ENCODE measurements around the gene TMEM161A. TPM values are rescaled to one million over a fixed set of nuclear protein-coding genes. Genes with fewer than 3 reads are reported as not detected.

TMEM161A gene
- total and polyA plus RNA-seq, 8 donors = 10.5 to 35.6 (median 12.2) TPM

GRCh38 chr19:19078801-19079200, 59.5 kb downstream of the TMEM161A start:
- ATAC-seq (no peak), DNase-seq (no peak), FAIRE-seq (no peak)
- Histone ChIP-seq H3K36me3 (no peaks in the 10 kb centered on the region), H3K4me3 (no peak overlapping the region), H3K9me3 (no peaks in the 10 kb centered on the region), H3K4me1 (no peaks in the 10 kb centered on the region), H3K27me3 (no peaks in the 10 kb centered on the region), H3K27ac (no peak overlapping the region)
- intact Hi-C loops (cut with DNase I) = no loop called here
- 96 to 97% methylated on average over 6 of the region's 6 CpGs for WGBS, 2 donors
- no peak for TF ChIP-seq CTCF (IDR thresholded peaks at IDR 0.05)

- intact Hi-C loops (cut with DNase I) = no loop called here
- ATAC-seq (no peak), DNase-seq (no peak), FAIRE-seq (no peak)
- Histone ChIP-seq H3K4me3 (no peak overlapping the region), H3K27me3 (no peaks in the 10 kb centered on the region), H3K4me1 (no peaks in the 10 kb centered on the region), H3K27ac (no peak overlapping the region), H3K9me3 (no peaks in the 10 kb centered on the region), H3K36me3 (no peaks in the 10 kb centered on the region)
- 95 to 96% methylated on average over 7 of the region's 7 CpGs for WGBS, 2 donors
- TF ChIP-seq CTCF (IDR thresholded peaks at IDR 0.05) = no peak
Observed at GRCh38 chr19:19077103-19077502, 61.2 kb downstream of the TMEM161A start.

- Histone ChIP-seq H3K27ac (no peak overlapping the region), H3K36me3 (no peaks in the 10 kb centered on the region), H3K4me3 (no peak overlapping the region), H3K9me3 (no peaks in the 10 kb centered on the region), H3K27me3 (no peaks in the 10 kb centered on the region), H3K4me1 (no peaks in the 10 kb centered on the region)
- DNase-seq (no peak), FAIRE-seq (no peak), ATAC-seq (no peak)
- intact Hi-C loops (cut with DNase I) = no loop called here
- WGBS, 2 donors = 94 to 100% methylated on average over 1 of the region's 1 CpG
- no peak for TF ChIP-seq CTCF (IDR thresholded peaks at IDR 0.05)
Observed at GRCh38 chr19:19076476-19076875, 61.8 kb downstream of the TMEM161A start.

GRCh38 chr19:19075126-19075525, 63.2 kb downstream of the TMEM161A start:
- Histone ChIP-seq H3K9me3 (no peaks in the 10 kb centered on the region), H3K27ac (no peak overlapping the region), H3K27me3 (no peaks in the 10 kb centered on the region), H3K36me3 (no peaks in the 10 kb centered on the region), H3K4me3 (no peak overlapping the region), H3K4me1 (no peaks in the 10 kb centered on the region)
- TF ChIP-seq CTCF (IDR thresholded peaks at IDR 0.05) = no peak
- intact Hi-C loops (cut with DNase I) = no loop called here
- ATAC-seq (no peak), DNase-seq (no peak), FAIRE-seq (no peak)
- 92 to 93% methylated on average over 8 of the region's 8 CpGs for WGBS, 2 donors

- intact Hi-C loops (cut with DNase I) = no loop called here
- no peaks in the 10 kb centered on the region for H3K9me3 ChIP-seq
- H3K4me3 ChIP-seq = no peak overlapping the region
- DNase-seq (no peak), ATAC-seq (peak in 2 of 4 donors; percentile 14 to 42), FAIRE-seq (no peak)
- H3K4me1 ChIP-seq = no peaks in the 10 kb centered on the region
- no peak overlapping the region for H3K27ac ChIP-seq
- no peaks in the 10 kb centered on the region for H3K27me3 ChIP-seq
- no peaks in the 10 kb centered on the region for H3K36me3 ChIP-seq
- no peak for TF ChIP-seq CTCF (IDR thresholded peaks at IDR 0.05)
- WGBS, 2 donors = 55 to 58% methylated on average over 13 of the region's 13 CpGs
Observed at GRCh38 chr19:19074196-19074882, 63.9 kb downstream of the TMEM161A start.
